ENCODE measurements around the gene SYNRG.

Gene SYNRG

DNA sequence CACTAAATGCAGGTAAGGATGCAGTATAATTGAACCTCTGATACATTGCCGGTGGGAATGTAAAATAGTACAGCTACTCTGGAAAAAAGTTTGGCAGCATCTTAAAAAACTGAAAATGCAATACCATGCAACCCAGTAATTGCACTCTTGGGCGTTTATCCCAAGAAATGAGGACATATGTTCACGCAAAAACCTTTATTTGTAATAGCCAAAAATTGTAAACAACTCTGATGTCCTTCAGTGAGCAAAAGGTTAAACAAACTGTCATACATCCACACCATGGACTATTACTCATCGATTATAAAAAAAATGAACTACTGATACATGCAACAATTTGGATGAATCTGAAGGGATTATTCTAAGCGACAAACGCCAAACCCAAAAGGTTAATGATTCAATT is 16.9 kb downstream of the SYNRG start:
- DNase-seq = no peak

- DNase-seq = no peak
Observed at GRCh38 chr17:37585066-37585465, 24.2 kb downstream of the SYNRG start.

DNA sequence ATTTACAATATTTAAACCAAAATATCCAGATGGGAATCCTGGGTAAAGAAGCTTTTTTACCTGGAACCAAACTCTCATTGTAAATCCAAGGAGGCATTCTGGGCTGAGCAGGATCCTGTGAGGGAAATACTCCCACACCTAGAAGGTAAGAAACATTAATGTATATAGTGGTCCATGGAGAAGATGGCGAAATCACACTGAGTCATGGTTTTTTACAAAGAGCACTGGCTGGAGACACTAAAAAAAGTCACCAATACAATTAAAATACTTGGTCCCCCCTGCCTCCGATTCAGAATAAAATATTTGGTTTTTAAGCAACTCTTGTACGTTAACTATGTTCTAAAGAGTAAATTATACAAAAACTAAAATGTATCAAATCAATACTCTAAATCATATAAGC is 32.9 kb downstream of the SYNRG start:
- DNase-seq = no peak

DNA sequence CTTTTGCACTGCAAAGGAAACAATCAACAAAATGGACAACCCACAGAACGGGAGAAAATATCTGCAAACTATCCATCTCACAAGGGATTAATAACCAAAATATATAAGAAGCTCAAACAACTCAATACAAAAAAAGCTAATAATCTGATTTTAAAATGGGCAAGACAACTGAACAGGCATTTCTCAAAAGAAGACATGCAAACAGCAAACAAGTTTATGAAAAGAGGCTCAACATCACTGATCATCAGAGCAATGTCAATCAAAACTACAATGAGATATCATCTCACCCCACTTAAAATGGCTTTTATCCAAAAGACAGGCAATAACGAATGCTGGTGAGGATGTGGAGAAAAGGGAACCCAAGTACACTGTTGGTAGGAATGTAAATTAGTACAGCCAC is 34.8 kb downstream of the SYNRG start:
- DNase-seq = no peak

GRCh38 chr17:37571674-37572073 is 37.5 kb downstream of the SYNRG start:
- DNase-seq = no peak

- DNase-seq = peak; percentile 2
Observed at GRCh38 chr17:37570527-37571093, 38.6 kb downstream of the SYNRG start.

- no peak for DNase-seq
Observed at GRCh38 chr17:37568350-37569053, 40.7 kb downstream of the SYNRG start.

DNA sequence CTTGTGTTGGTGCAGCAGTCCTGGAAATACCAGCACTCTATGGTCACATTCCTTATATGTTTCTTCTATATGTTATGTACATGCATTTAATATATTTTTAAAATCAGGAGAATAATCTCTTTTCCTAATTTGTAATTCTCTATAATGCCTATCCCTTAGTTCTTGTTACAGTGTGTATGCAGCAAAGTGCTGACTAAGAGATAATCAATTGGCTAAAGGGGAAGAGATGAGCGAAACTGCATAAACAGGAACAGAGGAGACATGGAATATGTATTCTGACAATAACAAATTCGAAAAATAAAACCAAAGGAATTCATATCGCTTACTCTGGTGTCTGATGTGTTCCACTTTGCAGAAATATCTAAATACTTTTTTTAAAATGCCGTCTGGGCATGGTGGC is 41.7 kb downstream of the SYNRG start:
- no peak for DNase-seq

DNA sequence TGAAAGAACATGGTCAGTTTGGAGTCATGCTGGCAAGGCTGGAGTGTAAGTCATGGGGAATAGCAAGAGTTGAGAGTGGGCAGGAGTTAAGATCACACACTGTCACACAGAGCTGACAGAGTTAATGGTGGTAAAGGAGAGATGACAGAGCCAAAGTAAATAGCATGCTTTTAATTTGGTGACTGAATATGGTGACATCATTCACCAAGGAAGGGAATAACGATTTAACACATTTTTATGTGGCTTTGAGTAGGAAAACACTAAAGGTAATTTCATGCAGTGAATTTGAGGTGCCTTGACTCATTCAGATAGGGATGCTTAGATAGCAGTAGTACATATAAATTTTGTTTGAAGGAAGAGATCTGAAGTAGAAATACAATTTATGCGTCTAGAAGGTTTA is 42.1 kb downstream of the SYNRG start:
- no peak for DNase-seq

- DNase-seq = no peak
Observed at GRCh38 chr17:37564252-37564651, 45.0 kb downstream of the SYNRG start.

GRCh38 chr17:37562016-37562745 is 47.0 kb downstream of the SYNRG start:
- DNase-seq = no peak

DNA sequence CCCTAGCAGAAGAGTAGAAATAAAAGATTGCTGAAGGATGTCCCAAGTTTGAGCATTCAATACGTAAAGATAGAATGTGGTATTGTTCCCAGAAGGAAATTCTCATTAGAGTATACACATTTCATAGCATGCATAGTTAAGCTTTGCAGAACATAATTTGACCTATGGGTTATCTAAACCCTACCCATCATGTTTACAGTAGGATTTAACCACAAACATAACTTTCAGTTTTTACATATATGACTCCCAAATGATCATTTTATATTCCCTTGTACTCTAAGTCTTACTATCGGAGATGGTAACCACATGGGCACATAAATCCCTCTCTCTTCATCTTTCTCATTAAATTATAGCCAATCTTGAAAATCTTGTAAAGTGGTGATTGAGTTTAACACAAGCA is 50.9 kb downstream of the SYNRG start:
- DNase-seq = no peak

DNA sequence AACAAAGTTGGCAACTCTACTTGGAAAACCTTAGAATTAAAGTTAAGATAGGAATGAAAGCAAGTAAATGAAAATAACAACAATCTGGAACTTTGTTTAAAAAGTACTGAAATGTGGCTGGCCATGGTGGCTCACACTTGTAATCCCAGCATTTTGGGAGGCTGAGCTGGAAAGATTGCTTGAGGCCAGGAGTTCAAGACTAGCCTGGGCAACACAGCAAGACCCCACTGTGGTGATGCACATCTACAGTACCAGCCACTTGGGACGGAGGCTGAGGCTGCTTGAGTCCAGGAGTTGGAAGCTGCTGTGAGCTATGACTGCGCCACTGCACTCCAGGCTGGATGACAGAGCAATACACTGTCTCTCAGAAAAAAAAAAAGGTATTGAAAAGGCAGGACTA is 51.7 kb downstream of the SYNRG start:
- DNase-seq = no peak

DNA sequence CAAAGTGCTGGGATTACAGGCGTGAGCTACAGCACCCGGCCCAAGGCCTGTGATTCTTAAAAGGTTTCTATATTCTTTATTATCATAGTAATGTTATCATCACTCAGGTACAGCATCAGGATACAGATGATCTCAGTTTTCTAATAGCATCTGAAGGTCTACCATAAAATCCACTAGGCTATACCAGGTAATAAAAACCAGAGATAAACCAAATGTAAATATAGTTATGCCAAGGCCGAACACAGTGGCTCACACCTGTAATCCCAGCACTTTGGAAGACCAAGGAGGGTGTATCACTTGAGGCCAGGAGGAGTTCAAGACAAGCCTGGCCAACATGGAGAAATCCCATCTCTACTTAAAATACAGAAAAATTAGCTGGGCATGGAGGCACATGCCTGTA is 53.8 kb downstream of the SYNRG start:
- DNase-seq = no peak

- no peak for DNase-seq
Observed at GRCh38 chr17:37553401-37553966, 55.7 kb downstream of the SYNRG start.

- DNase-seq = no peak
Observed at GRCh38 chr17:37551788-37552187, 57.4 kb downstream of the SYNRG start.

DNA sequence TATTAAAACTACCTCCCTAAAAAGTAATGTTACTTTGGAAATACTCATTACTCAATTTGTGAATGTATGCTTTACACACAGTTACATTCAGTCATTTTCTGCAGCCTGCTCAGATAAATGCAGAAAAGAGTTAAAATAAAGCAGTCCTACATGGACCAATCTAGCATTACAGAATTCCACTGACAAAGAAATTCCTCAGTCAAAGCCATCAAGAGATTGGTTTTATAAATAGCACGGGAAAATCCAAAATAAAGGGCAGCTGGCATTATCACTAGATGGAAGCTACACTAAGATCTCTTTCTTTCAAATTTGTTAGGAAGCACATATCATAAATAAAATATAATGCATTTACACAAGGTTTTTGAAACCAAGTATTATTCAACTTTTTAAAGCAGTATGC is 61.2 kb downstream of the SYNRG start:
- no peak for DNase-seq

DNA sequence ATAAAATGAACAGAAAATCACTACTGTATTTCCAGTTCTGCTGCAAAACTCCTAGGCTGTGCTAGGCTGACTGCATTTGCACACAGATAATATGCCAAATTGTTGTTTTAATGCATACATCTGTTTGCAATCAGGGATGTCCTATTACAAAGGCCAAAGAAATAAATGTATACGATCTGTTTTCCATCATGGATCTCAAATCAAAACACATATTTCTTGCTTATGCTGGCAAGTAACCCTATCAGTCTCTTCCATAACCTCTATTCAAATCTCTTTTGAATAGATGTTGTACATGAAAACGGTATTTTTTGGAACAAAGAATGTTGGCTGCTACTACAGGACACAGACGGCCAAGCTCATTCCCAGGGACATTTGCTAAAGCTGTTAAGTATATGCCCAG is 62.9 kb downstream of the SYNRG start:
- no peak for DNase-seq

GRCh38 chr17:37545486-37545885 is 63.7 kb downstream of the SYNRG start:
- DNase-seq = no peak

DNA sequence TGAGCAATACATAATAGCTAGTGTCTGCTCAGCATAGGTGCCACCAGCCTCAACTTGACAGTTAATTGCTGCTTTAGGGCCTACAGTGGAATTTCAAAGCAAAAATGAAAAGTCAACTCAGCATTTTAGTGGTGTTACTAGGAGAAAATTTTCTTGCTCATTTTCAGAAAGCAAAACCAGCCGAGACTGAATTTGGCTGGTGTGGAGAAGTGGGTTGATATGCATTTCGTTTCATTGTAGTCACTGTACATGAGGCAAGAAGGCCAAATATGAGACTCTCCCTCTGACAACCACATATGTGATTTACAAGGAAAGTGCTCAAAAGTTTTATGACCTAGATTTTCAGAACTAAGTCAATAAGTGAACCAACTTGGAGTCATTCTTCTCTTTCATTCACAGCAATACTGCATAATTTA is 65.6 kb downstream of the SYNRG start:
- DNase-seq = no peak

DNA sequence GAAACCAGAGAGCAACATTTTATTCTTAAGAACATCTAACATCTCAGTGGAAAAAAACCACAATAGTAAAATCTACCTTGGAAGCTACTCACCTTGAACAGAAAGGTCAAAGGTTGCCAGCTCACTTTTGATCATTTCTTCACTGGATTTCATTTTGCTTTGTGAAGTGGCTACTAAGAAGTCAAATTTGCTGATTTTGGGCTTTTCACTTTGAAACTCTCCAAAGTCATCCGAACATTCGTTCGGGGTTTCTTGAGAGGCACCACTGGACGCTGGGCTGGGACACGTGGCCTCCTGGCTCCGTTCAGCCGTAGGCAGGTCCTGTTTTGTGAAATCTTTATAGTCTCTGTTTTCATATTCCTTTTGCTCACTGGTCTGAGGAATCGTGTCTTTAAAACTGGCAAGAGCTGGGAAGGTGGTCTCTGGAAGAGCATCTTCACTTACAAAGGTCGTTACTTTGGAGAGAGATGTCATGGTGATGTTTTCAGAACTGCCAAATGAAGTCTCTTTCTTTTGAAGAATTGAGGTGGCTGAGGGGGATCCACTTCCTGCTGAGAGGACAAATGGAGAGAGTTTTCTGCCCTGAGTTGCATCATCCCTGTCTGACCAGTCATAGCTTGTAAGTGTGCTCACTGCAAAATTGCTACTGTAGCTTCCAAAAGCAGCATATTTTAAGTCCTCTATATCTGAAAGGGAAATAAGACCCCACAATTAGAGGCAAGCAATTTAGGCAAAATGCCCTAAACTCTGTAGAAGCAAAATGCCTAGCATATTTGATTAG is 67.1 kb downstream of the SYNRG start:
- DNase-seq = no peak

DNA sequence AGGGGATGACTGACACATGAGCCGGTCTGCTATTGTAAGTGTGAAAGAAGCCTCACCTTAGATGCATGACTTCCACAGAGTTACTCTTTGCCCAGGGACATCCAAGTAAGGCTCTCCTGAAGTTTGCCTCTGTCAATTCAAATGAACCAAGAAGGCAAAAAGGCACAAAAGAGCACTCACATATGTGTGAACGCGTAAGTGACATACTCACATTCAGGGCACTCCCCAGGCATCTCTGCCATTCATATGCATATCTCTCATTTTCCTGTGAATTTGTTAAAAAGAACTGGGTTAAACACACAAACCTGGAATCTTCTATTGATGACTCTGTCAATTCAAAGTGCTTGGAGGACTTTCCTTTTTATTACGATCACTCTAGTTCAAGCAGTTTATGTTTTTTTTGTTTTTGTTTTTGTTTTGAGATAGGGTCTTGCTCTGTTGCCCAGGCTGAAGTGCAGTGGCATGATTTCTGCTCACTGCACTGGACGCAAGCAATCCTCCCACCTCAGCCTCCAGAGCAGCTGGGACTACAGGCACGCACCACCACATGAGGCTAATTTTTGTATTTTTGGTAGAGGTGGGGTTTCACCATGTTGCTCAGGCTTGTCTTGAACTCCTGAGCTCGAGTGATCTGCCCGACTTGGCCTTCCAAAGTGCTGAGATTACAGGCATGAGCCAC is 70.1 kb downstream of the SYNRG start:
- no peak for DNase-seq

- no peak for DNase-seq
Observed at GRCh38 chr17:37535906-37536305, 73.3 kb downstream of the SYNRG start.

Data from DMS79 treated with DMSO at 0.1 percent for 48 hours (cell line).